Suprapubic skin (tissue), 4 donors: Measurements from ENCODE around the gene PAX4. TPM values are rescaled to one million over a fixed set of nuclear protein-coding genes. Genes with fewer than 3 reads are reported as not detected.

Source experiments
- DNase-seq, 2 donors: peaks; one replicate each; pipeline ENCODE4 v3.0.0-alpha.2; 2019; ENCODE audit warnings: low spot score in 2 of 2
- H3K27ac ChIP-seq: fragments of 200-600 bp; sonication (generic); one replicate; pipeline ENCODE4 v1.5.1; 2019
- H3K27me3 ChIP-seq: fragments of 200-600 bp; sonication (generic); one replicate; pipeline ENCODE4 v1.5.1; 2019
- H3K36me3 ChIP-seq: fragments of 200-600 bp; sonication (generic); one replicate; pipeline ENCODE4 v1.5.1; 2019
- H3K4me1 ChIP-seq: fragments of 200-600 bp; sonication (generic); one replicate; pipeline ENCODE4 v1.5.1; 2019
- H3K4me3 ChIP-seq: fragments of 200-600 bp; sonication (generic); one replicate; pipeline ENCODE4 v1.5.1; 2019; ENCODE audit warnings: mild to moderate bottlenecking
- H3K9me3 ChIP-seq: fragments of 200-600 bp; sonication (generic); one replicate; pipeline ENCODE4 v1.5.1; 2019
- EP300 ChIP-seq: sonication (generic); formaldehyde crosslinking; IDR thresholded peaks from one replicate; pipeline ENCODE4 v1.6.1; 2017; ENCODE audit warnings: antibody characterized with exemption
- POLR2A ChIP-seq, 2 donors: fragments of 450-650 bp; IDR thresholded peaks; one replicate each; pipeline ENCODE4 v1.6.1; 2017; ENCODE audit warnings: antibody characterized with exemption in 2 of 2, mild to moderate bottlenecking in 2 of 2, moderate library complexity in 2 of 2
- POLR2AphosphoS5 ChIP-seq, 3 donors: sonication (generic); formaldehyde crosslinking; IDR thresholded peaks; one replicate each; pipeline ENCODE4 v1.6.1; 2017; ENCODE audit warnings: antibody characterized with exemption in 3 of 3
- WGBS: methylation state at CpG from one replicate; pipeline ENCODE4 v1.1.5; 2018; 5-methylcytosine and 5-hydroxymethylcytosine counted together
- total RNA-seq, 4 donors: library from RNA; depleted of rRNA; stranded (reverse); fragments of >200 nt; gene quantifications; one replicate each; pipeline ENCODE4 v1.1.0, GENCODE V29; 2016
- TF ChIP-seq, protein P1 (sequence below), 2 donors: fragments of 200-600 bp in 1 of 2; fragments of 450-650 bp in 1 of 2; sonication (generic) in 1 of 2; IDR thresholded peaks; one replicate each; pipeline ENCODE4 v1.5.1; 2016 to 2019; ENCODE audit warnings: antibody characterized with exemption in 2 of 2, mild to moderate bottlenecking in 1 of 2, moderate library complexity in 1 of 2

PAX4 gene
- total RNA-seq, 4 donors from 2014 or later, result not detected

DNA sequence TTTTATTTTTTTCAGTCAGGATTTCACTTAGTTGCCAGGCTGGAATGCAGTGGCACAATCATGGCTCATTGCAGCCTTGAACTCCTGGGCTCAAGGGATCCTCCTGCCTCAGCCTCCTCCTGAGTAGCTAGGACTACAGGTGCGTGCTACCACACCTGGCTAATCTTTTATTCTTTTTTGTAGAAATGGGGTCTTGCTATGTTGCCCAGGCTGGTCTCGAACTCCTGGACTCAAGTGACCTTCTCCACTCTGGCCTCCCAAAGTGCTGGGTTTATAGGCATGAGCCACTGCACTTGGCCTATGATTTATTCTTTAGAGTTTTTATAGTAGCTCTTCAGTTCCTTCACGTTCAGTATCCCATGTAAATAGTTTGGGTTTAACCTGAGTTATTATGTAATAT lies 39.6 kb upstream of the PAX4 start:
- no peaks in the 10 kb centered on the region for H3K9me3 ChIP-seq
- peaks cover 22% of the 10 kb centered on the region for H3K4me1 ChIP-seq
- DNase-seq, result no peak
- H3K36me3 ChIP-seq, result no peaks in the 10 kb centered on the region
- no peak overlapping the region for H3K4me3 ChIP-seq
- H3K27ac ChIP-seq, result no peak overlapping the region
- WGBS, result 85% methylated on average over 3 of the region's 3 CpGs
- no peak for TF ChIP-seq POLR2AphosphoS5 (IDR thresholded peaks at IDR 0.05)
- TF ChIP-seq POLR2A (IDR thresholded peaks at IDR 0.05), result no peak
- TF ChIP-seq, protein P1, sequence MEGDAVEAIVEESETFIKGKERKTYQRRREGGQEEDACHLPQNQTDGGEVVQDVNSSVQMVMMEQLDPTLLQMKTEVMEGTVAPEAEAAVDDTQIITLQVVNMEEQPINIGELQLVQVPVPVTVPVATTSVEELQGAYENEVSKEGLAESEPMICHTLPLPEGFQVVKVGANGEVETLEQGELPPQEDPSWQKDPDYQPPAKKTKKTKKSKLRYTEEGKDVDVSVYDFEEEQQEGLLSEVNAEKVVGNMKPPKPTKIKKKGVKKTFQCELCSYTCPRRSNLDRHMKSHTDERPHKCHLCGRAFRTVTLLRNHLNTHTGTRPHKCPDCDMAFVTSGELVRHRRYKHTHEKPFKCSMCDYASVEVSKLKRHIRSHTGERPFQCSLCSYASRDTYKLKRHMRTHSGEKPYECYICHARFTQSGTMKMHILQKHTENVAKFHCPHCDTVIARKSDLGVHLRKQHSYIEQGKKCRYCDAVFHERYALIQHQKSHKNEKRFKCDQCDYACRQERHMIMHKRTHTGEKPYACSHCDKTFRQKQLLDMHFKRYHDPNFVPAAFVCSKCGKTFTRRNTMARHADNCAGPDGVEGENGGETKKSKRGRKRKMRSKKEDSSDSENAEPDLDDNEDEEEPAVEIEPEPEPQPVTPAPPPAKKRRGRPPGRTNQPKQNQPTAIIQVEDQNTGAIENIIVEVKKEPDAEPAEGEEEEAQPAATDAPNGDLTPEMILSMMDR (IDR thresholded peaks at IDR 0.05), result no peak
- TF ChIP-seq EP300, result no peak
- no peaks in the 10 kb centered on the region for H3K27me3 ChIP-seq

DNA sequence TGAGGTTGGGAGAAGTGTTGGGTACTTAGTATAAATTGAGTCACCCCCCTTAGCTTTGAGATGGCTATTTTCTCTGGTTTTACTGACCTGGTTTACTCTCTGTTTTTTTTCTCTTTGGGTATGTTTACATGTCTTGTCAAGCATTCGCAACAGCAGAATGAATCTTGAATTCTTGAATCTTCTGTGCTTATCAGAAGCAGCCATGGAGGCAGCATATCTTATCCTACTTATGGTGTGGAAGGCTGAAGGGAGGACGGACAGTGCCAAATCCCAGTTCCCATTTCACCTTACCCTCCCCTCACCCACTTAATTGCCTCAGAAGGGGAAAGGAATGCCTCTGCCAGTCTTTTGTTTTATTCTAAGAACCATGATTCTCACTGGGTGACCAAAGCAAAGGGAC lies 37.8 kb upstream of the PAX4 start:
- Histone ChIP-seq H3K27ac (no peak overlapping the region), H3K27me3 (no peaks in the 10 kb centered on the region), H3K4me1 (peaks cover 31% of the 10 kb centered on the region), H3K36me3 (no peaks in the 10 kb centered on the region), H3K9me3 (no peaks in the 10 kb centered on the region), H3K4me3 (no peak overlapping the region)
- TF ChIP-seq, protein P1 (IDR thresholded peaks at IDR 0.05), result no peak
- TF ChIP-seq EP300 (no peak), POLR2AphosphoS5 (IDR thresholded peaks at IDR 0.05) (no peak), POLR2A (IDR thresholded peaks at IDR 0.05) (no peak)
- WGBS, result 89% methylated on average over 2 of the region's 2 CpGs
- no peak for DNase-seq

GRCh38 chr7:127654404-127655394 lies 36.8 kb upstream of the PAX4 start:
- 70% methylated on average over 5 of the region's 5 CpGs for WGBS
- no peak for DNase-seq
- peaks cover 31% of the 10 kb centered on the region for H3K4me1 ChIP-seq
- no peaks in the 10 kb centered on the region for H3K27me3 ChIP-seq
- H3K4me3 ChIP-seq, result no peak overlapping the region
- no peaks in the 10 kb centered on the region for H3K36me3 ChIP-seq
- no peaks in the 10 kb centered on the region for H3K9me3 ChIP-seq
- TF ChIP-seq POLR2AphosphoS5 (IDR thresholded peaks at IDR 0.05) (no peak), EP300 (no peak), POLR2A (IDR thresholded peaks at IDR 0.05) (no peak)
- TF ChIP-seq, protein P1 (IDR thresholded peaks at IDR 0.05), result no peak
- no peak overlapping the region for H3K27ac ChIP-seq

DNA sequence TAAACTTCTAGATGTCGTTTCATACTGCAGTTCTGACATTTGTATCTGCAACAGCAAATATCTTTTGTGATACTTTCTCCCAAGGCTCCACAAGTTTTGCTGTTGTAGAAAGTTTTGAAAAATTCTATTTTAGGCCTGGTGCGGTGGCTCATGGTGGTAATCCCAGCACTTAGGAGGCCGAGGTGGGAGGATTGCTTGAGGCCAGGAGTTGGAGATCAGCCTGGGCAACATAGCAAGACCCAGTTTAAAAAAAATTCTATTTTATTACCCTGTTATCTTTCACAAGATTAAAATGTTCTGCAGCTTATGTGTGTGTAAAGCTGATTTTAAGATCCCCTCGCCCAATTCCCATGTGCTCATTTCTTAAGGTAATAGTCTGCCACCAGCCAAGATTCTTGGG lies 35.5 kb upstream of the PAX4 start:
- no peak overlapping the region for H3K4me3 ChIP-seq
- no peak for DNase-seq
- no peak overlapping the region for H3K27ac ChIP-seq
- WGBS, result 97% methylated on average over 4 of the region's 4 CpGs
- H3K4me1 ChIP-seq, result peaks cover 31% of the 10 kb centered on the region
- no peaks in the 10 kb centered on the region for H3K36me3 ChIP-seq
- TF ChIP-seq, protein P1 (IDR thresholded peaks at IDR 0.05), result no peak
- no peak for TF ChIP-seq POLR2A (IDR thresholded peaks at IDR 0.05)
- TF ChIP-seq EP300, result no peak
- no peak for TF ChIP-seq POLR2AphosphoS5 (IDR thresholded peaks at IDR 0.05)
- no peaks in the 10 kb centered on the region for H3K27me3 ChIP-seq
- no peaks in the 10 kb centered on the region for H3K9me3 ChIP-seq
